Body of pancreas (tissue), 4 donors: Measurements from ENCODE around the gene PIGM.

Experiments
- CTCF ChIP-seq, 7 experiments: fragments of 450-650 bp in 4 of 7; fragments of 200-600 bp in 3 of 7; sonication (generic) in 3 of 7; IDR thresholded peaks; one replicate each; pipeline ENCODE4 v1.5.1; 2016 to 2019; ENCODE audit warnings: antibody characterized with exemption in 7 of 7
- POLR2A ChIP-seq, 3 donors: fragments of 450-650 bp; IDR thresholded peaks; one replicate each; pipeline ENCODE4 v1.6.1; 2016; ENCODE audit warnings: antibody characterized with exemption in 3 of 3, mild to moderate bottlenecking in 2 of 3

- no peak for TF ChIP-seq CTCF (IDR thresholded peaks at IDR 0.05)
- TF ChIP-seq POLR2A (IDR thresholded peaks at IDR 0.05) = no peak
These were observed 26.7 kb downstream of the PIGM start for GRCh38 chr1:160005070-160005469.
